HG02759 (cell line): Measurements from ENCODE around the gene CYP4Z1.
"Not testable (repeated sequence)": the region's sequence is repeated elsewhere in the genome, so short reads cannot be mapped to it uniquely, and the experiment has no call there.

Source experiments
- ATAC-seq: cut with Tn5 transposase; IDR thresholded peaks from one replicate; pipeline ENCODE4 v1.9.1; 2021; ENCODE audit warnings: mild to moderate bottlenecking, moderate library complexity; ENCODE audit not compliant: unreplicated experiment

Gene CYP4Z1

GRCh38 chr1:47067097-47067594, at the start of gene CYP4Z1:
CYP4Z1 (plus strand) TSS chr1:47067231; CDS start chr1:47067491, 260 bp downstream.
- ATAC-seq = no peak

GRCh38 chr1:47021070-47021469, 46.0 kb upstream of the CYP4Z1 start:
- ATAC-seq = no peak

- ATAC-seq = no peak
These were observed 43.5 kb upstream of the CYP4Z1 start, which contains the start of gene CYP4X1 for GRCh38 chr1:47023268-47024140. CYP4X1 (plus strand) TSS chr1:47023669; CDS start chr1:47023818, 149 bp downstream.

- ATAC-seq = no peak
These were observed 42.8 kb upstream of the CYP4Z1 start for GRCh38 chr1:47024141-47024801.

- ATAC-seq = no peak
These were observed 36.7 kb upstream of the CYP4Z1 start for GRCh38 chr1:47030170-47030805.

GRCh38 chr1:47031059-47031458, 36.0 kb upstream of the CYP4Z1 start:
- ATAC-seq = no peak

GRCh38 chr1:47031585-47031984, 35.4 kb upstream of the CYP4Z1 start:
- ATAC-seq = no peak

GRCh38 chr1:47036764-47037163, 30.3 kb upstream of the CYP4Z1 start:
- no peak for ATAC-seq

GRCh38 chr1:47059376-47059775, 7.7 kb upstream of the CYP4Z1 start:
- ATAC-seq = no peak

GRCh38 chr1:47069080-47069479, 2.0 kb downstream of the CYP4Z1 start:
- ATAC-seq = not testable (repeated sequence)

- not testable (repeated sequence) for ATAC-seq
These were observed 2.5 kb downstream of the CYP4Z1 start for GRCh38 chr1:47069509-47069908.

- not testable (repeated sequence) for ATAC-seq
These were observed 22.3 kb downstream of the CYP4Z1 start for GRCh38 chr1:47089356-47089755.

GRCh38 chr1:47091476-47091875, 24.4 kb downstream of the CYP4Z1 start:
- not testable (repeated sequence) for ATAC-seq

- no peak for ATAC-seq
These were observed 37.8 kb downstream of the CYP4Z1 start for GRCh38 chr1:47104816-47105215.

GRCh38 chr1:47106792-47107191, 39.8 kb downstream of the CYP4Z1 start:
- ATAC-seq = no peak

GRCh38 chr1:47107851-47108574, 41.0 kb downstream of the CYP4Z1 start:
- not testable (repeated sequence) for ATAC-seq

- ATAC-seq = not testable (repeated sequence)
These were observed 42.5 kb downstream of the CYP4Z1 start for GRCh38 chr1:47109482-47109881.

- ATAC-seq = no peak
These were observed 46.1 kb downstream of the CYP4Z1 start for GRCh38 chr1:47113178-47113577.

GRCh38 chr1:47121039-47121438, 54.0 kb downstream of the CYP4Z1 start:
- not testable (repeated sequence) for ATAC-seq

GRCh38 chr1:47124834-47125233, 57.8 kb downstream of the CYP4Z1 start:
- not testable (repeated sequence) for ATAC-seq

- not testable (repeated sequence) for ATAC-seq
These were observed 60.0 kb downstream of the CYP4Z1 start for GRCh38 chr1:47126997-47127396.
